ENCODE results near the gene SORL1-AS1.

DNA sequence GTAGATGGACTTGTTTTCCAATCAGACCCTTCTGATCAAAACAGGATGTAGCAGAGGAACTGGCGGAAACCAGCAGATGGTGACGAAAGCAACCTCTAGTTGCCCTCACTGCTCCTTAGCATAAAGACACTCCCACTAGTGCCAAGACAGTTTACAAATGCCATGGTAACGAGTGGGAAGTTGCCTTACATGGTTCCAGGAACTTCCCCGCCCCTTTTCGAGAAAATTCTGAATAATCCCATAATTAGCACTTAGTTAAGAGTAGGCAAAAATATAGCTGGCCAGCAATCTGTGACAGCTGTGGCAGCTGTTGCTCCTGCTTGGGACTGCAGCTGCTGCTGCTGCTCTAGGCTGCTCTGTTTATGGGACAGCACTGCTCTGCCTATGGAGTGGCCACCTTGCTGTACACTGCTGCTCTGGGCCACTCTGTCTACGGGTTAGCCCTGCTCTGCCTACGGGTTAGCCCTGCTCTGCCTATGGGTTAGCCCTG lies 34.1 kb downstream of the SORL1-AS1 start:
- TF ChIP-seq, protein P1, sequence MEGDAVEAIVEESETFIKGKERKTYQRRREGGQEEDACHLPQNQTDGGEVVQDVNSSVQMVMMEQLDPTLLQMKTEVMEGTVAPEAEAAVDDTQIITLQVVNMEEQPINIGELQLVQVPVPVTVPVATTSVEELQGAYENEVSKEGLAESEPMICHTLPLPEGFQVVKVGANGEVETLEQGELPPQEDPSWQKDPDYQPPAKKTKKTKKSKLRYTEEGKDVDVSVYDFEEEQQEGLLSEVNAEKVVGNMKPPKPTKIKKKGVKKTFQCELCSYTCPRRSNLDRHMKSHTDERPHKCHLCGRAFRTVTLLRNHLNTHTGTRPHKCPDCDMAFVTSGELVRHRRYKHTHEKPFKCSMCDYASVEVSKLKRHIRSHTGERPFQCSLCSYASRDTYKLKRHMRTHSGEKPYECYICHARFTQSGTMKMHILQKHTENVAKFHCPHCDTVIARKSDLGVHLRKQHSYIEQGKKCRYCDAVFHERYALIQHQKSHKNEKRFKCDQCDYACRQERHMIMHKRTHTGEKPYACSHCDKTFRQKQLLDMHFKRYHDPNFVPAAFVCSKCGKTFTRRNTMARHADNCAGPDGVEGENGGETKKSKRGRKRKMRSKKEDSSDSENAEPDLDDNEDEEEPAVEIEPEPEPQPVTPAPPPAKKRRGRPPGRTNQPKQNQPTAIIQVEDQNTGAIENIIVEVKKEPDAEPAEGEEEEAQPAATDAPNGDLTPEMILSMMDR (IDR thresholded peaks at IDR 0.05): no peak
- TF ChIP-seq EZH2phosphoT487 (IDR thresholded peaks at IDR 0.05): no peak
